WTC11 (cell line): ENCODE measurements around the gene DMXL2.

Experiments used
- CREB1 ChIP-seq: sonication (generic); formaldehyde crosslinking; IDR thresholded peaks from 2 replicates; pipeline ENCODE4 v1.8.0; 2023; ENCODE audit warnings: mild to moderate bottlenecking, missing genetic modification reagents
- CREM ChIP-seq: sonication (generic); formaldehyde crosslinking; IDR thresholded peaks from 2 replicates; pipeline ENCODE4 v1.8.1; 2022; ENCODE audit warnings: mild to moderate bottlenecking, missing genetic modification reagents, moderate library complexity
- GABPB1 ChIP-seq: sonication (generic); formaldehyde crosslinking; IDR thresholded peaks from 2 replicates; pipeline ENCODE4 v1.8.1; 2023; ENCODE audit warnings: mild to moderate bottlenecking, missing genetic modification reagents
- IRF2 ChIP-seq: sonication (generic); formaldehyde crosslinking; IDR thresholded peaks from 2 replicates; pipeline ENCODE4 v1.8.0; 2022; ENCODE audit warnings: low read depth, missing genetic modification reagents, borderline replicate concordance
- MXD4 ChIP-seq: fragments of 250-450 bp; sonication (Bioruptor Pico); IDR thresholded peaks from 2 replicates; pipeline ENCODE4 v1.8.0; 2021; ENCODE audit warnings: mild to moderate bottlenecking, moderate library complexity, borderline replicate concordance
- NR2C2 ChIP-seq: sonication (generic); formaldehyde crosslinking; IDR thresholded peaks from 2 replicates; pipeline ENCODE4 v1.8.0; 2022; ENCODE audit warnings: mild to moderate bottlenecking, missing genetic modification reagents
- SMAD3 ChIP-seq: sonication (generic); formaldehyde crosslinking; IDR thresholded peaks from 2 replicates; pipeline ENCODE4 v1.8.0; 2022; ENCODE audit warnings: missing genetic modification reagents, mild to moderate bottlenecking, borderline replicate concordance
- ZNF121 ChIP-seq: sonication (generic); formaldehyde crosslinking; IDR thresholded peaks from 2 replicates; pipeline ENCODE4 v1.8.0; 2023; ENCODE audit warnings: missing genetic modification reagents
- ZNF512 ChIP-seq: sonication (generic); formaldehyde crosslinking; IDR thresholded peaks from 2 replicates; pipeline ENCODE4 v1.8.1; 2022; ENCODE audit warnings: missing genetic modification reagents, borderline replicate concordance
- ZSCAN18 ChIP-seq: fragments of 250-450 bp; sonication (Bioruptor Pico); IDR thresholded peaks from 2 replicates; pipeline ENCODE4 v2.1.2; 2022; ENCODE audit warnings: mild to moderate bottlenecking, moderate library complexity
- TF ChIP-seq, protein P1 (sequence below): sonication (generic); formaldehyde crosslinking; IDR thresholded peaks from 2 replicates; pipeline ENCODE4 v1.8.1; 2023; ENCODE audit warnings: mild to moderate bottlenecking, missing genetic modification reagents, moderate library complexity
- TF ChIP-seq, protein P2 (sequence below): fragments of 200-600 bp; IDR thresholded peaks from 2 replicates; pipeline ENCODE4 v1.8.0; 2022; ENCODE audit warnings: antibody characterized with exemption
- TF ChIP-seq, protein P3 (sequence below): sonication (generic); formaldehyde crosslinking; conservative IDR thresholded peaks from 2 replicates; pipeline ENCODE4 v1.8.1; 2023; ENCODE audit warnings: mild to moderate bottlenecking, low read depth, missing genetic modification reagents, moderate library complexity
- TF ChIP-seq, protein P4 (sequence below): sonication (generic); formaldehyde crosslinking; IDR thresholded peaks from 2 replicates; pipeline ENCODE4 v1.8.1; 2023; ENCODE audit warnings: mild to moderate bottlenecking, missing genetic modification reagents, moderate library complexity

GRCh38 chr15:51558876-51559275, 63.7 kb downstream of the DMXL2 start:
- TF ChIP-seq, protein P1, sequence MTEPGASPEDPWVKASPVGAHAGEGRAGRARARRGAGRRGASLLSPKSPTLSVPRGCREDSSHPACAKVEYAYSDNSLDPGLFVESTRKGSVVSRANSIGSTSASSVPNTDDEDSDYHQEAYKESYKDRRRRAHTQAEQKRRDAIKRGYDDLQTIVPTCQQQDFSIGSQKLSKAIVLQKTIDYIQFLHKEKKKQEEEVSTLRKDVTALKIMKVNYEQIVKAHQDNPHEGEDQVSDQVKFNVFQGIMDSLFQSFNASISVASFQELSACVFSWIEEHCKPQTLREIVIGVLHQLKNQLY (CRISPR knock-in tag) = no peak
- TF ChIP-seq, protein P2, sequence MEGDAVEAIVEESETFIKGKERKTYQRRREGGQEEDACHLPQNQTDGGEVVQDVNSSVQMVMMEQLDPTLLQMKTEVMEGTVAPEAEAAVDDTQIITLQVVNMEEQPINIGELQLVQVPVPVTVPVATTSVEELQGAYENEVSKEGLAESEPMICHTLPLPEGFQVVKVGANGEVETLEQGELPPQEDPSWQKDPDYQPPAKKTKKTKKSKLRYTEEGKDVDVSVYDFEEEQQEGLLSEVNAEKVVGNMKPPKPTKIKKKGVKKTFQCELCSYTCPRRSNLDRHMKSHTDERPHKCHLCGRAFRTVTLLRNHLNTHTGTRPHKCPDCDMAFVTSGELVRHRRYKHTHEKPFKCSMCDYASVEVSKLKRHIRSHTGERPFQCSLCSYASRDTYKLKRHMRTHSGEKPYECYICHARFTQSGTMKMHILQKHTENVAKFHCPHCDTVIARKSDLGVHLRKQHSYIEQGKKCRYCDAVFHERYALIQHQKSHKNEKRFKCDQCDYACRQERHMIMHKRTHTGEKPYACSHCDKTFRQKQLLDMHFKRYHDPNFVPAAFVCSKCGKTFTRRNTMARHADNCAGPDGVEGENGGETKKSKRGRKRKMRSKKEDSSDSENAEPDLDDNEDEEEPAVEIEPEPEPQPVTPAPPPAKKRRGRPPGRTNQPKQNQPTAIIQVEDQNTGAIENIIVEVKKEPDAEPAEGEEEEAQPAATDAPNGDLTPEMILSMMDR = no peak
- no peak for TF ChIP-seq CREB1 (CRISPR knock-in tag)
- TF ChIP-seq CREM = no peak
- TF ChIP-seq IRF2 = no peak
- TF ChIP-seq MXD4 (CRISPR knock-in tag) = no peak
- TF ChIP-seq ZSCAN18 (CRISPR knock-in tag) = no peak
- no peak for TF ChIP-seq SMAD3 (CRISPR knock-in tag)
- no peak for TF ChIP-seq NR2C2 (CRISPR knock-in tag)
- no peak for TF ChIP-seq ZNF121 (CRISPR knock-in tag)
- TF ChIP-seq GABPB1 = no peak
- no peak for TF ChIP-seq ZNF512
- TF ChIP-seq, protein P3, sequence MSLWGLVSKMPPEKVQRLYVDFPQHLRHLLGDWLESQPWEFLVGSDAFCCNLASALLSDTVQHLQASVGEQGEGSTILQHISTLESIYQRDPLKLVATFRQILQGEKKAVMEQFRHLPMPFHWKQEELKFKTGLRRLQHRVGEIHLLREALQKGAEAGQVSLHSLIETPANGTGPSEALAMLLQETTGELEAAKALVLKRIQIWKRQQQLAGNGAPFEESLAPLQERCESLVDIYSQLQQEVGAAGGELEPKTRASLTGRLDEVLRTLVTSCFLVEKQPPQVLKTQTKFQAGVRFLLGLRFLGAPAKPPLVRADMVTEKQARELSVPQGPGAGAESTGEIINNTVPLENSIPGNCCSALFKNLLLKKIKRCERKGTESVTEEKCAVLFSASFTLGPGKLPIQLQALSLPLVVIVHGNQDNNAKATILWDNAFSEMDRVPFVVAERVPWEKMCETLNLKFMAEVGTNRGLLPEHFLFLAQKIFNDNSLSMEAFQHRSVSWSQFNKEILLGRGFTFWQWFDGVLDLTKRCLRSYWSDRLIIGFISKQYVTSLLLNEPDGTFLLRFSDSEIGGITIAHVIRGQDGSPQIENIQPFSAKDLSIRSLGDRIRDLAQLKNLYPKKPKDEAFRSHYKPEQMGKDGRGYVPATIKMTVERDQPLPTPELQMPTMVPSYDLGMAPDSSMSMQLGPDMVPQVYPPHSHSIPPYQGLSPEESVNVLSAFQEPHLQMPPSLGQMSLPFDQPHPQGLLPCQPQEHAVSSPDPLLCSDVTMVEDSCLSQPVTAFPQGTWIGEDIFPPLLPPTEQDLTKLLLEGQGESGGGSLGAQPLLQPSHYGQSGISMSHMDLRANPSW (CRISPR knock-in tag) = no peak
- TF ChIP-seq, protein P4, sequence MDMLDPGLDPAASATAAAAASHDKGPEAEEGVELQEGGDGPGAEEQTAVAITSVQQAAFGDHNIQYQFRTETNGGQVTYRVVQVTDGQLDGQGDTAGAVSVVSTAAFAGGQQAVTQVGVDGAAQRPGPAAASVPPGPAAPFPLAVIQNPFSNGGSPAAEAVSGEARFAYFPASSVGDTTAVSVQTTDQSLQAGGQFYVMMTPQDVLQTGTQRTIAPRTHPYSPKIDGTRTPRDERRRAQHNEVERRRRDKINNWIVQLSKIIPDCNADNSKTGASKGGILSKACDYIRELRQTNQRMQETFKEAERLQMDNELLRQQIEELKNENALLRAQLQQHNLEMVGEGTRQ (CRISPR knock-in tag) = no peak
